NOMO-1 treated with dmso at 0.1 percent for 144 hours (cell line): Measurements from ENCODE around the gene GPR150.
A peak's percentile ranks its signal among the peaks of the same experiment; 100 is the strongest.

Experiments
- DNase-seq: peaks from one replicate; lab custom pipeline; 2025; ENCODE audit not compliant: unreplicated experiment; lab: John Stamatoyannopoulos, UW

Gene GPR150

DNA sequence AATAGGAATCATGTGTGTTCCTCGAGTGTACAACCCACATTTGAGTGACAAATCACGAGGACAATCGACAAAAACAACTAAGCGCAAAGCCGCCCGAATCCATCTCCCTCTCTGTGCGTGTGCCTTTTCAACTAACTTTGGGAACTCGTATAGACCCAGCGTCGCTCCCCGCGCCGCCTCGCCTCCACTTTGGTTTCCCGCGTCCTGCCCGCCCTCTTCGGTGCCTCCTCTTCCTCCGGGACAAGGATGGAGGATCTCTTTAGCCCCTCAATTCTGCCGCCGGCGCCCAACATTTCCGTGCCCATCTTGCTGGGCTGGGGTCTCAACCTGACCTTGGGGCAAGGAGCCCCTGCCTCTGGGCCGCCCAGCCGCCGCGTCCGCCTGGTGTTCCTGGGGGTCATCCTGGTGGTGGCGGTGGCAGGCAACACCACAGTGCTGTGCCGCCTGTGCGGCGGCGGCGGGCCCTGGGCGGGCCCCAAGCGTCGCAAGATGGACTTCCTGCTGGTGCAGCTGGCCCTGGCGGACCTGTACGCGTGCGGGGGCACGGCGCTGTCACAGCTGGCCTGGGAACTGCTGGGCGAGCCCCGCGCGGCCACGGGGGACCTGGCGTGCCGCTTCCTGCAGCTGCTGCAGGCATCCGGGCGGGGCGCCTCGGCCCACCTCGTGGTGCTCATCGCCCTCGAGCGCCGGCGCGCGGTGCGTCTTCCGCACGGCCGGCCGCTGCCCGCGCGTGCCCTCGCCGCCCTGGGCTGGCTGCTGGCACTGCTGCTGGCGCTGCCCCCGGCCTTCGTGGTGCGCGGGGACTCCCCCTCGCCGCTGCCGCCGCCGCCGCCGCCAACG is at the start of gene GPR150:
GPR150 (plus strand) TSS at position 58 of the 840 bp plus-strand sequence; CDS start at position 247, 189 bp downstream.
- peak; percentile 13 for DNase-seq

DNA sequence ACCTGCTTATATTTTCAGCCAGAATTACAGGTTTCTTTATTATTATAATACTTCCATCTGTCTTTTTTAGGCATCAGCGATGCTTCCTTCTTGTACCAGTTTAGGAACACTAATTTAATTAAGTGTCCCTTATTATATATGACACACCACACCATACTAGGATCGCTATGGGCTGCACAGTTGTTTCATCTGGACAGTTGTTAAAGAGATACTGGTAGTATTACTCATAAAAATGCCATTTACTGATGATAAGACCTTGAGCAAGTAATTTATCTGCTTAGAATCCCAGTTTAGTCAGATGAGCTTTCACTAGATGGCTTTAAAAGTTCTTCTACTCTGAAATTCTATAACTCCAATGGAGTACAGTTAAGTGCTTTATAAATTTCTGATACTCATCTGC is 47.9 kb upstream of the GPR150 start:
- no peak for DNase-seq

- DNase-seq, result no peak
These were observed 38.3 kb upstream of the GPR150 start for GRCh38 chr5:95581576-95581975.

DNA sequence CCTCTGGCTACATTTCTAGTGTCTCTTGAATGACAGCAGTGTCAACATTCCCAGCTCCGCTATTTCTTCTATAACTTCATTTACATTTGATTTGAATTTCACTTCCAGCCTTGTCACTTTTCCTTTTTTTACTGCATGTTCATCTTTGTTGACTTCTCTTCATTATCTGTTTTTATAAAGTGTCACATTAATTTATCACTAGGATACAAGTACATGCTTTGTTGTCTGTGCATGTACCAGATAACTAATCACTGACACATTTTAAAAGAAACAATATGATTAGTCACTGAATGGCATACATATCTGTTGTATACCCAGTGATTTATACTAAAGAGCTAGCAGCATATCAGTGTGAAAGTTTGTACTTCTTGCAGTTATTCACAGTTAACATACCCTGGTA is 35.9 kb upstream of the GPR150 start:
- DNase-seq, result no peak

DNA sequence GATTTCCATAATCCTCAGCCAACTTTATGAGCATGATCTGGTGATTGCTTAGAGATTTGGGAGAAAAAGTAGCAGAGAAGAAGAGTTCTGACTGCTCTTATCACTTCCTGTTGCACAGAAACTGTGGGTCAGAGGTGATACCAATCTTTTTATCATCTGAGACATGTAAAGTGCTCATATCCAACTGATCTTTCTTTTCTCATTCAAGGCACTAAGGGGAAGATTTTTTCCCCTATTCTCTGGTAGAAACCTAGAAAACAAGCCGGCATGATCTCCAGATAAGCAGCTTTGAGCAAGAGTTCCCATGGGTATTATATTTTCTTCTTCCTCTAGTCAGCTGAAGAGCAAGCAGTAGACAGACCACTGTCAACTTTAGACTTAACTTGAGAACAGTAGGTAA is 29.0 kb upstream of the GPR150 start:
- DNase-seq, result no peak

DNA sequence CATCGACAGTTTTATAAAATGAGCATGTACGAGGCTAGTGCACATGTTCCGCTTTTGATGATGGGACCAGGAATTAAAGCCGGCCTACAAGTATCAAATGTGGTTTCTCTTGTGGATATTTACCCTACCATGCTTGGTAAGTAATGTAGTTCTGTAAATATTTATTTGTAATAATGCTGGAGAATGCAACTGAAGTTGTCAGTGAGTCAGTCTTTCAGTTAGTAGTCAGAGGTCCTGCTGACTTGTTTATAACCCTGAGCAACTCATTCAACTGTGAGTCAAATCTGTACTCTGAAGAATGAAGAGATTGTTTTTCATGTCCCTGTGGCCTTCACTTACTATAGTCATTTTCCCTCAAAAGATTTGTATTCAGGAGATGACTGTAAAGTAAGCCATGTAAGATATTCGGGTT is 28.4 kb upstream of the GPR150 start:
- no peak for DNase-seq

DNA sequence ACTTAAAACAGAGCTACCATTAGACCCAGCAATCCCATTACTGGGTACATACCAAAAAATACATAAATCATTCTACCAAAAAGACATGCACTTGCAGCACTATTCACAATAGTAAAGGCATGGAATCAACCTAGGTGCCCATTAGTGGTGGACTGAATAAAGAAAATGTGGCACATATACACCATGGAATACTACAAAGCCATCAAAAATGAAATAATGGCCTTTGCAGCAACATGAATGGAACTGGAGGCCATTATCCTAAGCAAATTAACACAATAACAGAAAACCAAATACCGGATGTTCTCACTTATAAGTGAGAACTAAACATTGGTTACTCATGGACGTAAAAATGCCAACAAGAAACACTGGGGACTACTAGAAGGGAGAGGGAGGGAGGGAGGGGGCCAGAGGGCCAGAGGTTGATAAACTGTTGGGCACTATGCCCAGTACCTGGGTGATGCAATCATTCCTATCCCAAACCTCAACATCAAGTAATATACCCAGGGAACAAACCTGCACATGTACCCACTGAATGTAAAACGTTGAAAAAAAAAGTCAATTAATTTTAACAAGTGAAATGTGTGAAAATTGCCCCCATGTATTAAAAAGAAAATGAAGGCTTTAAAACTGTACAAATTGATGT is 24.5 kb upstream of the GPR150 start:
- no peak for DNase-seq

DNA sequence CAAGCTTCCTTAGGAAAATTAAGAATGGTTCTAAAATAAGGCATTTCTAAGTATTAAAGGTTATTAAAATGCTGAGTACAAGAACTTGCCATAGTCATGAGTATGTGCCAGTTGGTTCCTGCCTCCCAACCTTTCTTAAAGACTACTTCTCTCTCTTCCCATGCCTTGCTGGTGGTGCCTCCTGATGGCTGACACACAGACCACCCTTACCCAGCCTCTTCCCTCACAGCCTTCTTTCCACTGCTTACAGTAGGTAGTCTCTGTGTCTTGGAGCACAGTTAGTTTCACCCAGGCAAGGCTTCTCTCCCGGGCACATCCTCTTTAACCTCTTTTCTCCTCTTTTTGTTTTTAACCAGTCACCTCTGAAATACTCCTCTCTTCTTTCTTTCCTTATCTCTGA is 20.6 kb upstream of the GPR150 start:
- DNase-seq, result no peak

- DNase-seq, result no peak
These were observed 19.3 kb upstream of the GPR150 start for GRCh38 chr5:95600557-95600956.

DNA sequence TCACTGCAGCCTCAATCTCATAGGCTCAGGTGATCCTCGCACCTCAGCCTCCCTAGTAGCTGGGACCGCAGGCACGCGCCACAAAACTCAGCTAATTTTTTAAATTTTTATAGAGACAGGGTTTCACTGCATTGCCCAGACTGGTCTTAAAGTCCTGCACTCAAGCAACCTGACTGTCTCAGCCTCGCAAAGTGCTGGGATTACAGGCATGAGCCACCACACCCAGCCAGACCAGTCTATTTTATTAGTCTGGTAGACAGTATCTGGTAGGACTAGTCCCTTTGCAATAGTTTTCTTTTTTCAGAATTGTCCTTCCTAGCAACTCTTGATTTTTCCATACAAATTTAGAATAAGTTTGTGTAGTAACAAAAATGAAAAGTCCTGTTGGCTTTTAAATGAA is 14.1 kb upstream of the GPR150 start:
- no peak for DNase-seq

GRCh38 chr5:95606419-95606818 is 13.5 kb upstream of the GPR150 start:
- DNase-seq, result no peak

DNA sequence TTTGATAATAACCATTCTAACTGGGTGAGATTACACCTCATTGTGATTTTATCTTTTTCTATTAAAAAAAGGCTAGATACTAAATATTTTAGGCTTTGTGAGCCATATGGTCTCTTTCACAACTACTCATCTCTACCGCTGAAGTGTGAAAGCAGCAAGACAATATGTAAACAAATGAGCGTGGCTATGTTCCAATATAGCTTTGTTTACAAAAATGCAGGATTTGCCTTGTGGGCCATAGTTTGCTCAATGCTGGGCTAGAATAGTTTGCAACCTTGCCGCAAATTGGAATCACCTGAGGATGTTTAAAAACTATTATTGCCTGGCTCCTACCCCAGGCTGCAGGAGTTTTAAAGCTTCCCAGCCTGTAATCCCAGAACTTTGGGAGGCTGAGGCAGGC is 10.2 kb upstream of the GPR150 start:
- DNase-seq, result no peak

GRCh38 chr5:95610546-95610945 is 9.3 kb upstream of the GPR150 start:
- DNase-seq, result no peak

- DNase-seq, result no peak
These were observed 8.5 kb upstream of the GPR150 start for GRCh38 chr5:95611396-95611795.

- DNase-seq, result no peak
These were observed 6.4 kb upstream of the GPR150 start for GRCh38 chr5:95613514-95613913.

DNA sequence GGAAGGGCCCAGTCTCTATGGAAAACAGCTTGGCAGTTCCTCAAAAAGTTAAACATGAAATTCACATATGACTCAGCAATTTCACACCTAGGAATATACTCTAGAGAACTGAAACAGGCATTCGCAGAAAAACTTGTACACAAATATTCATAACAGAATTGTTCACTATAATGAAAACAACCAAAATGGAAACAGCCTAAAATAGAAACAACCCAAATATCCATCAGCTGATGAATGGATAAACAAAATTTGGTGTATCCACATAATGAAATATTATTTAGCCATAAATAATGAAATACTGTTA is 4.8 kb upstream of the GPR150 start:
- no peak for DNase-seq

GRCh38 chr5:95617057-95617456 is 2.8 kb upstream of the GPR150 start:
- DNase-seq, result no peak

GRCh38 chr5:95619096-95619495 is 791 bp upstream of the GPR150 start:
- no peak for DNase-seq

DNA sequence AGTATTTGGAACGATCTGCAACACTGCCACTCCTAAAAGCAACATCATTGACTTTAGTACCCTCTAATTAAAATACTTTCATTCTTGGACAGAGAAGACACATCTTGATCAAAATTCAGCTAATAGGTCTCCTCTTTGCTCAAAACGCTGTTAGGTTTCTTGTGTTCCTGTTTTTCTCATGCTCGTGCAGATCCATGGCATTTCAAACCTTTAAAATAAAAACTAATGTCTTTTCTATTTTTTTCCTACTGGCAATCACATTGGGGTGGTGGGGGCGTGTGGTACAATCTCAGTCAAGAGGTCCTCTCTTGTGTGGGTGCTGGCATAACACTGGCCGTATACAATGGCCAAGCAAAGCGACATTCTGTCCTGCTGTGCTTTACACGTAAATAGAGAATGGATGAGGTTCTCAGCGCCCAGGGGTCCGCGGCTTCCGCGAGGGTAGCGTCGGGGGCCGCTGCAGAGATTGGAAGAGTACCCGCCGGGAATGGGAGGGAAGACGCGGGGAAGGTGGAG is 315 bp upstream of the GPR150 start:
- no peak for DNase-seq

DNA sequence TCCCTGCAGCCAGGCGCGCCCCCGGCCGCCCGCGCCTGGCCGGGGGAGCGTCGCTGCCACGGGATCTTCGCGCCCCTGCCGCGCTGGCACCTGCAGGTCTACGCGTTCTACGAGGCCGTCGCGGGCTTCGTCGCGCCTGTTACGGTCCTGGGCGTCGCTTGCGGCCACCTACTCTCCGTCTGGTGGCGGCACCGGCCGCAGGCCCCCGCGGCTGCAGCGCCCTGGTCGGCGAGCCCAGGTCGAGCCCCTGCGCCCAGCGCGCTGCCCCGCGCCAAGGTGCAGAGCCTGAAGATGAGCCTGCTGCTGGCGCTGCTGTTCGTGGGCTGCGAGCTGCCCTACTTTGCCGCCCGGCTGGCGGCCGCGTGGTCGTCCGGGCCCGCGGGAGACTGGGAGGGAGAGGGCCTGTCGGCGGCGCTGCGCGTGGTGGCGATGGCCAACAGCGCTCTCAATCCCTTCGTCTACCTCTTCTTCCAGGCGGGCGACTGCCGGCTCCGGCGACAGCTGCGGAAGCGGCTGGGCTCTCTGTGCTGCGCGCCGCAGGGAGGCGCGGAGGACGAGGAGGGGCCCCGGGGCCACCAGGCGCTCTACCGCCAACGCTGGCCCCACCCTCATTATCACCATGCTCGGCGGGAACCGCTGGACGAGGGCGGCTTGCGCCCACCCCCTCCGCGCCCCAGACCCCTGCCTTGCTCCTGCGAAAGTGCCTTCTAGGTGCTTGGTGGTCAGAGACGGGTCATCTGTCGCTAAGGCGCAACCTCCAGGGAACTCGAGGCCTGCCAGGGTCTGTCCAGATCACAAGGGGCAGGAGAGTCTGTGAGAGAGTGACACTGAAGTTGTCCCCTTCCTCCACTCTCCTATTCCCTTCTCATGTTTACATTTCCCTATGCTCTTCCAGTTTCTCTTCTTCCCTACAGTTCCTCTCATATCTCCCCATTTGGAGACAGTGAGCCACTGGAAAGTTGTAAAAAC is 1.3 kb downstream of the GPR150 start:
- peak; percentile 20 for DNase-seq

- peak; percentile 5 for DNase-seq
These were observed 2.1 kb downstream of the GPR150 start for GRCh38 chr5:95621839-95622629.
